A549 (cell line): ENCODE measurements around the gene IZUMO2. TPM values are rescaled to one million over a fixed set of nuclear protein-coding genes. Genes with fewer than 3 reads are reported as not detected.

Experiments used
- ATAC-seq, 2 experiments: fragments of 200-7000 bp in 1 of 2; fragments of >200 bp in 1 of 2; cut with Nextera tagmentation in 1 of 2; cut with Tn5 transposase in 1 of 2; 3 replicates each; pipeline versions ENCODE4 v1.8.0 to v1.9.1; 2018 to 2020; ENCODE audit warnings: mild to moderate bottlenecking in 1 of 2, moderate library complexity in 1 of 2
- CTCF ChIA-PET: fragments of 300-600 bp; sonication (Branson Sonifier 250); formaldehyde crosslinking; extraction: SDS; loops from one replicate; lab custom pipeline; 2021; ENCODE audit warnings: antibody characterized with exemption, inconsistent platforms; lab: Yijun Ruan, JAX
- POLR2A ChIA-PET: fragments of 350-600 bp; formaldehyde crosslinking; extraction: SDS; loops from one replicate; lab custom pipeline; 2021; ENCODE audit warnings: antibody characterized with exemption, inconsistent platforms; lab: Yijun Ruan, JAX
- DNase-seq, 2 experiments: peaks; one replicate each; pipeline versions ENCODE4 v3.0.0 to v3.0.0-alpha.2; 2011 to 2016; ENCODE audit warnings: low read depth in 1 of 2, low spot score in 1 of 2
- FAIRE-seq: peaks from 2 replicates; lab custom pipeline; 2011; peaks lifted over from hg19 to GRCh38; lab: Jason Lieb, UNC
- H3K27ac ChIP-seq, 2 experiments: fragments of >200 bp; sonication (Bioruptor Twin); formaldehyde crosslinking; 3 replicates each; pipeline ENCODE4 v1.5.1; 2016 to 2017
- H3K4me1 ChIP-seq: fragments of >200 bp; sonication (Bioruptor Twin); formaldehyde crosslinking; 3 replicates; pipeline ENCODE4 v1.6.1; 2016
- H3K4me2 ChIP-seq: fragments of >200 bp; sonication (Bioruptor Twin); formaldehyde crosslinking; 3 replicates; pipeline ENCODE4 v1.6.1; 2016
- H3K4me3 ChIP-seq: fragments of >200 bp; sonication (Bioruptor Twin); formaldehyde crosslinking; 3 replicates; pipeline ENCODE4 v1.5.1; 2016
- H3K9me3 ChIP-seq: fragments of >200 bp; sonication (Bioruptor Twin); formaldehyde crosslinking; 3 replicates; pipeline ENCODE4 v1.6.1; 2016
- CEBPB ChIP-seq, 2 experiments: fragments of >200 bp in 1 of 2; sonication (Bioruptor Twin) in 1 of 2; formaldehyde crosslinking in 1 of 2; IDR thresholded peaks; 2 replicates each; pipeline ENCODE4 v1.6.1; 2012 to 2016
- CHD4 ChIP-seq: fragments of 200-600 bp; sonication (generic); IDR thresholded peaks from 2 replicates; pipeline ENCODE4 v1.6.1; 2016; ENCODE audit warnings: antibody characterized with exemption, mild to moderate bottlenecking, borderline replicate concordance
- EHF ChIP-seq: fragments of 250-450 bp; sonication (Bioruptor Pico); IDR thresholded peaks from 2 replicates; pipeline ENCODE4 v1.5.0; 2020; ENCODE audit warnings: mild to moderate bottlenecking
- EP300 ChIP-seq, 2 experiments: fragments of >200 bp; sonication (Bioruptor Twin); formaldehyde crosslinking; IDR thresholded peaks; 2 replicates in 1 of 2; 3 replicates in 1 of 2; pipeline ENCODE4 v1.6.1; 2016 to 2017
- FOSB ChIP-seq: fragments of 250-450 bp; sonication (Bioruptor Pico); IDR thresholded peaks from 2 replicates; pipeline ENCODE4 v1.5.0; 2020; ENCODE audit warnings: mild to moderate bottlenecking, moderate library complexity
- FOSL2 ChIP-seq, 2 experiments: fragments of 450-650 bp in 1 of 2; fragments of >200 bp in 1 of 2; sonication (Bioruptor Twin) in 1 of 2; formaldehyde crosslinking; IDR thresholded peaks; 2 replicates each; pipeline versions ENCODE4 v1.5.0 to v1.6.1; 2016 to 2020; ENCODE audit warnings: mild to moderate bottlenecking in 1 of 2, moderate library complexity in 1 of 2
- FOXS1 ChIP-seq: fragments of 250-450 bp; sonication (Bioruptor Pico); IDR thresholded peaks from 2 replicates; pipeline ENCODE4 v1.5.0; 2020; ENCODE audit warnings: mild to moderate bottlenecking, moderate library complexity
- HDAC2 ChIP-seq: fragments of 200-600 bp; sonication (generic); IDR thresholded peaks from 2 replicates; pipeline ENCODE4 v1.6.1; 2016
- HOXA7 ChIP-seq: fragments of 250-450 bp; sonication (Bioruptor Pico); IDR thresholded peaks from 2 replicates; pipeline ENCODE4 v1.5.0; 2020; ENCODE audit warnings: mild to moderate bottlenecking, moderate library complexity
- JUN ChIP-seq, 2 experiments: fragments of >200 bp; sonication (Bioruptor Twin); formaldehyde crosslinking; IDR thresholded peaks; 2 replicates in 1 of 2; 3 replicates in 1 of 2; pipeline ENCODE4 v1.6.1; 2016 to 2017
- MAZ ChIP-seq: fragments of 150-350 bp; IDR thresholded peaks from 2 replicates; pipeline ENCODE4 v1.6.1; 2014; ENCODE audit warnings: antibody characterized with exemption, low read depth, low read length, borderline replicate concordance
- MYC ChIP-seq: IDR thresholded peaks from 2 replicates; pipeline ENCODE4 v1.6.1; 2012; ENCODE audit warnings: mild to moderate bottlenecking, inconsistent platforms, low read length, improper control_type of control experiment, borderline replicate concordance
- NFE2L2 ChIP-seq: fragments of 150-350 bp; conservative IDR thresholded peaks from 2 replicates; pipeline ENCODE4 v1.6.1; 2014; ENCODE audit warnings: low read length
- PHF8 ChIP-seq: fragments of 200-600 bp; sonication (generic); IDR thresholded peaks from 2 replicates; pipeline ENCODE4 v1.6.1; 2016; ENCODE audit warnings: low read depth, mild to moderate bottlenecking, antibody characterized with exemption, moderate library complexity, borderline replicate concordance
- POLR2A ChIP-seq: IDR thresholded peaks from 2 replicates; pipeline ENCODE4 v1.6.1; 2012; ENCODE audit warnings: mild to moderate bottlenecking, low read length
- POLR2AphosphoS2 ChIP-seq: conservative IDR thresholded peaks from 2 replicates; pipeline ENCODE4 v1.6.1; 2012; ENCODE audit warnings: low read length, improper control_type of control experiment, inconsistent platforms
- RCOR1 ChIP-seq: fragments of 150-350 bp; IDR thresholded peaks from 2 replicates; pipeline ENCODE4 v1.6.1; 2014; ENCODE audit warnings: antibody characterized with exemption, low read length, low read depth
- TP53 ChIP-seq: fragments of 250-450 bp; sonication (Bioruptor Pico); IDR thresholded peaks from 2 replicates; pipeline ENCODE4 v1.5.0; 2021; ENCODE audit warnings: mild to moderate bottlenecking, moderate library complexity
- ZC3H11A ChIP-seq: fragments of 450-650 bp; IDR thresholded peaks from 2 replicates; pipeline ENCODE4 v1.6.1; 2014; ENCODE audit warnings: antibody characterized with exemption, mild to moderate bottlenecking
- ZNF302 ChIP-seq: fragments of 250-450 bp; sonication (Bioruptor Pico); IDR thresholded peaks from 2 replicates; pipeline ENCODE4 v1.9.0; 2021; ENCODE audit warnings: inconsistent platforms, mild to moderate bottlenecking, moderate library complexity
- ZSCAN20 ChIP-seq: fragments of 250-450 bp; sonication (Bioruptor Pico); IDR thresholded peaks from 2 replicates; pipeline ENCODE4 v1.8.0; 2022; ENCODE audit warnings: mild to moderate bottlenecking, moderate library complexity
- WGBS: methylation state at CpG from one replicate; pipeline ENCODE4 v1.1.6; 2017; ENCODE audit errors: missing lambda C conversion rate; 5-methylcytosine and 5-hydroxymethylcytosine counted together
- polyA plus RNA-seq, 4 experiments: library from polyadenylated mRNA; depleted of rRNA in 3 of 4; stranded (reverse); fragments of >200 nt; fragmentation: RNase III in 1 of 4; extraction: RNeasy Plus Mini Kit Qiagen cat#74134 plus additional on column Dnase treatment in 1 of 4; gene quantifications; 2 replicates in 3 of 4; 3 replicates in 1 of 4; pipeline ENCODE4 v1.2.3, GENCODE V29; 2011 to 2017
- TF ChIP-seq, protein P1 (sequence below): fragments of >200 bp; sonication (Bioruptor Twin); formaldehyde crosslinking; IDR thresholded peaks from 2 replicates; pipeline ENCODE4 v1.6.1; 2016
- TF ChIP-seq, protein P2 (sequence below): IDR thresholded peaks from 2 replicates; pipeline ENCODE4 v1.6.1; 2012
- TF ChIP-seq, protein P3 (sequence below): fragments of >200 bp; sonication (Bioruptor Twin); formaldehyde crosslinking; IDR thresholded peaks from 3 replicates; pipeline ENCODE4 v1.5.1; 2016
- TF ChIP-seq, protein P4 (sequence below): IDR thresholded peaks from 2 replicates; pipeline ENCODE4 v1.6.1; 2012; ENCODE audit warnings: low read depth, borderline replicate concordance

Gene IZUMO2
- polyA plus RNA-seq, 2 of the 4 experiments (the other 2 are of a cell fraction), result not detected

DNA sequence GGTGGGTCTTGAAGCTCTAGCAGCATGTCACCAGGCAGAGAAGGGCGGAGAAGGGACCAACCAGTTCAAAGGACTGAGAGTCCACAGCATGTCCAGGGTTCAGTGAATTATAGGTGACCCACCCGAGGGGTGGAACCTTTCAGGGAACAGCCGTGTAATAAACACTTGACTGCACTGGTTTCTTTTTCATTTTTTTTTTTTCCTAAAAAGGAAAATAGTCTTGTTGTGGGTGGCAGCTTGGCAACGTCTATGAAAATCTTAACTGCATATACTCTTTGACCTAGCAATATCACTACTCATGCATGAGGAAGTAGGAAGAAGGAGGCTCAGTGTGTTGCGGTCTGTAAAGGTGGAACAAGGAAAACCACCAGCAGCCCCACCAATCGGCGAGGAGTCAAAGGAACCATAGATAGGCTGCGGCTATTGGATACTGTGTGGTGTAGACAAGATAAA, 27.4 kb upstream of the IZUMO2 start:
- Histone ChIP-seq H3K4me1 (no peaks in the 10 kb centered on the region), H3K4me3 (no peak overlapping the region), H3K9me3 (peaks cover 5% of the 10 kb centered on the region; the same call in 1 of the 3 replicates), H3K27ac (no peak overlapping the region), H3K4me2 (no peak overlapping the region)
- DNase-seq (no peak), FAIRE-seq (no peak), ATAC-seq (no peak)
- CTCF ChIA-PET, result interaction anchor here (0.6 to 1.3 kb wide), 4 partner anchors 13 to 90 kb away, joined by 3 read pairs; no protein-coding TSS in a partner anchor
- WGBS, result 54% methylated on average over 8 of the region's 8 CpGs
- POLR2A ChIA-PET, result no interaction called here
- TF ChIP-seq POLR2AphosphoS2 (no peak), MAZ (no peak), CHD4 (no peak), RCOR1 (no peak), PHF8 (no peak), FOXS1 (CRISPR knock-in tag) (no peak), HDAC2 (no peak), NFE2L2 (no peak), CEBPB (IDR thresholded peaks at IDR 0.05) (no peak), JUN (IDR thresholded peaks at IDR 0.05) (no peak), EHF (CRISPR knock-in tag) (no peak)
- TF ChIP-seq, protein P1, sequence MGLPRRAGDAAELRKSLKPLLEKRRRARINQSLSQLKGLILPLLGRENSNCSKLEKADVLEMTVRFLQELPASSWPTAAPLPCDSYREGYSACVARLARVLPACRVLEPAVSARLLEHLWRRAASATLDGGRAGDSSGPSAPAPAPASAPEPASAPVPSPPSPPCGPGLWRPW, result no peak

DNA sequence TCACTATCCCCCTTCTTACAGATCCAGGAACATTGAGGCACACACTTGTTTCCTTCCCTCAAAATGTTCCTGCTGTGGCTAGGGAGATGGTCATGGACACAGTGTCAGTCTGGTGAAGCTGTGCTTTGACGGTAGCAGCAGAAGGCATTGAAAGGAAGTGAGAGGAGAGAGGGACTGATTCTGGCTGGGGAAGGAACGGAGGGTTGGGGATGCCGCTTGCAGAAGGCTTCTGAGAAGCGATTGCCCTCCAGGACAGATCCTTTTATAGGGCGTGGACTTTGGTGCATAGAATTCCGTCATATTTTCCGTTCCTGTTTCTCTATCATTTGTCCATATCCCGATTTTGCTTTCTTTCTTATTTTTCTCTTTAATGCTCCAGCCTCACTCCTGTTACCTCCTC, 26.2 kb upstream of the IZUMO2 start:
- 53% methylated on average over 8 of the region's 8 CpGs for WGBS
- no peak for ATAC-seq
- H3K4me2 ChIP-seq, result no peak overlapping the region
- H3K9me3 ChIP-seq, result peaks cover 5% of the 10 kb centered on the region; the same call in 1 of the 3 replicates
- ChIA-PET CTCF (interaction anchor here (1.4 to 1.6 kb wide), 2 partner anchors 9 to 15 kb away, joined by 4 to 5 read pairs; no protein-coding TSS in a partner anchor), POLR2A (no interaction called here)
- no peak overlapping the region for H3K27ac ChIP-seq
- H3K4me1 ChIP-seq, result no peaks in the 10 kb centered on the region
- no peak for TF ChIP-seq TP53 (CRISPR knock-in tag)
- TF ChIP-seq, protein P2, sequence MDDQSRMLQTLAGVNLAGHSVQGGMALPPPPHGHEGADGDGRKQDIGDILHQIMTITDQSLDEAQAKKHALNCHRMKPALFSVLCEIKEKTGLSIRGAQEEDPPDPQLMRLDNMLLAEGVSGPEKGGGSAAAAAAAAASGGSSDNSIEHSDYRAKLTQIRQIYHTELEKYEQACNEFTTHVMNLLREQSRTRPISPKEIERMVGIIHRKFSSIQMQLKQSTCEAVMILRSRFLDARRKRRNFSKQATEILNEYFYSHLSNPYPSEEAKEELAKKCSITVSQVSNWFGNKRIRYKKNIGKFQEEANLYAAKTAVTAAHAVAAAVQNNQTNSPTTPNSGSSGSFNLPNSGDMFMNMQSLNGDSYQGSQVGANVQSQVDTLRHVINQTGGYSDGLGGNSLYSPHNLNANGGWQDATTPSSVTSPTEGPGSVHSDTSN, result no peak
- no peak for TF ChIP-seq EP300 (IDR thresholded peaks at IDR 0.05)
- no peak for TF ChIP-seq MAZ
- no peak for TF ChIP-seq HOXA7 (CRISPR knock-in tag)
- TF ChIP-seq FOSL2 (IDR thresholded peaks at IDR 0.05), result no peak
- no peak for TF ChIP-seq FOSL2 (CRISPR knock-in tag; IDR thresholded peaks at IDR 0.05)
- no peak for TF ChIP-seq FOXS1 (CRISPR knock-in tag)
- TF ChIP-seq ZSCAN20, result no peak
- TF ChIP-seq MYC, result no peak
- TF ChIP-seq, protein P3, sequence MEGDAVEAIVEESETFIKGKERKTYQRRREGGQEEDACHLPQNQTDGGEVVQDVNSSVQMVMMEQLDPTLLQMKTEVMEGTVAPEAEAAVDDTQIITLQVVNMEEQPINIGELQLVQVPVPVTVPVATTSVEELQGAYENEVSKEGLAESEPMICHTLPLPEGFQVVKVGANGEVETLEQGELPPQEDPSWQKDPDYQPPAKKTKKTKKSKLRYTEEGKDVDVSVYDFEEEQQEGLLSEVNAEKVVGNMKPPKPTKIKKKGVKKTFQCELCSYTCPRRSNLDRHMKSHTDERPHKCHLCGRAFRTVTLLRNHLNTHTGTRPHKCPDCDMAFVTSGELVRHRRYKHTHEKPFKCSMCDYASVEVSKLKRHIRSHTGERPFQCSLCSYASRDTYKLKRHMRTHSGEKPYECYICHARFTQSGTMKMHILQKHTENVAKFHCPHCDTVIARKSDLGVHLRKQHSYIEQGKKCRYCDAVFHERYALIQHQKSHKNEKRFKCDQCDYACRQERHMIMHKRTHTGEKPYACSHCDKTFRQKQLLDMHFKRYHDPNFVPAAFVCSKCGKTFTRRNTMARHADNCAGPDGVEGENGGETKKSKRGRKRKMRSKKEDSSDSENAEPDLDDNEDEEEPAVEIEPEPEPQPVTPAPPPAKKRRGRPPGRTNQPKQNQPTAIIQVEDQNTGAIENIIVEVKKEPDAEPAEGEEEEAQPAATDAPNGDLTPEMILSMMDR, result no peak
- FAIRE-seq, result no peak
- DNase-seq, result no peak
- H3K4me3 ChIP-seq, result no peak overlapping the region

DNA sequence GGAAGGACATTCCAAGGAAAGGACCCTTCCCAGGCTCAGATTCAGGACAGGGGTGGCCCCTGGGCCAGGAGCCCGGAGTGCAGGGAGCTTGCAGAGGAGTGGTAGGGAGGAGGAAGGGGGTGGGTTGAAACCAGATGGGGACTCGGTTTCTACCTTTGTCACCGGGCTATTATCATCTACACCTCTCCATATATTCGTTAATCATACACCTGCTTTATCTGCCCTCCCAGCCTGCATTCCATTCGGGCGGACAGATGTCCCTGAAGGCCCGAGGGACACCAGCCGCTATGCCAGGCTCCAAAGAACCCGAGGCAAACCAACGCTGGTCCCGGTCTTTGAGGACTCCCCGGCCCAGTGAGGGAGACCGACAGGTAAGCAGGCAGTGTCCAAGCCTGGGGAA, 24.9 kb upstream of the IZUMO2 start:
- H3K27ac ChIP-seq, result no peak overlapping the region
- no peak overlapping the region for H3K4me2 ChIP-seq
- H3K4me1 ChIP-seq, result no peaks in the 10 kb centered on the region
- no peak overlapping the region for H3K4me3 ChIP-seq
- FAIRE-seq (no peak), ATAC-seq (no peak; a peak in 1 of 6 replicates), DNase-seq (no peak)
- no peak for TF ChIP-seq ZC3H11A
- no peak for TF ChIP-seq POLR2A
- no peak for TF ChIP-seq FOSB (CRISPR knock-in tag)
- no peak for TF ChIP-seq FOXS1 (CRISPR knock-in tag)
- TF ChIP-seq ZNF302, result no peak
- no peak for TF ChIP-seq CHD4
- TF ChIP-seq RCOR1, result no peak
- TF ChIP-seq, protein P4, sequence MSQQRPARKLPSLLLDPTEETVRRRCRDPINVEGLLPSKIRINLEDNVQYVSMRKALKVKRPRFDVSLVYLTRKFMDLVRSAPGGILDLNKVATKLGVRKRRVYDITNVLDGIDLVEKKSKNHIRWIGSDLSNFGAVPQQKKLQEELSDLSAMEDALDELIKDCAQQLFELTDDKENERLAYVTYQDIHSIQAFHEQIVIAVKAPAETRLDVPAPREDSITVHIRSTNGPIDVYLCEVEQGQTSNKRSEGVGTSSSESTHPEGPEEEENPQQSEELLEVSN, result no peak
- no peak for TF ChIP-seq EHF (CRISPR knock-in tag)
- ChIA-PET POLR2A (no interaction called here), CTCF (interaction anchor here (1.3 to 1.6 kb wide), 3 partner anchors 14 to 40 kb away, joined by 3 to 5 read pairs (median 4); no protein-coding TSS in a partner anchor)
- WGBS, result 38% methylated on average over 13 of the region's 13 CpGs
- peaks cover 5% of the 10 kb centered on the region; the same call in 1 of the 3 replicates for H3K9me3 ChIP-seq
